Measurements from ENCODE around the gene FBRS.
"Not testable (repeated sequence)": the region's sequence is repeated elsewhere in the genome, so short reads cannot be mapped to it uniquely, and the experiment has no call there.

Gene FBRS

DNA sequence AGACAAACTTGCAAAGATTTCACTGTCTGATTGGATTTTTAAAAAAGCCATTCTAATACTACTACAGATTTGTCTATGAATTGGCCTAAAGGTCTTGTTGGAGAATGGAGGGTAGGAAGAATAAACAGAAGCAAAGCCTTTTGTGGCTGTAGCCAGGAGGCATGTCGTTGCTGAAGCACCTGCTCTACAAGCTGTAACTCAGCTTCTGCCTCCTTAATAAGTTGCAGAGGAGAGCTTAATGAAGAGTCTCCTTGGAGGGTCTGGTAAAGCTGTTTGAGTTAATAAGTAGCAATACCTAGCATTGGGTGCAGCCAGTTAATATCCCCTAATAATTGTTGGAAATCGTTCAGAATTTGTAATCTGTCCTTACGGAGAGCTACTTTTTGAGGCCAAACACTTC, 38.1 kb upstream of the FBRS start:
- no peak for DNase-seq (ENCODE audit: insufficient read length, low spot score)
- TF ChIP-seq, protein P1, sequence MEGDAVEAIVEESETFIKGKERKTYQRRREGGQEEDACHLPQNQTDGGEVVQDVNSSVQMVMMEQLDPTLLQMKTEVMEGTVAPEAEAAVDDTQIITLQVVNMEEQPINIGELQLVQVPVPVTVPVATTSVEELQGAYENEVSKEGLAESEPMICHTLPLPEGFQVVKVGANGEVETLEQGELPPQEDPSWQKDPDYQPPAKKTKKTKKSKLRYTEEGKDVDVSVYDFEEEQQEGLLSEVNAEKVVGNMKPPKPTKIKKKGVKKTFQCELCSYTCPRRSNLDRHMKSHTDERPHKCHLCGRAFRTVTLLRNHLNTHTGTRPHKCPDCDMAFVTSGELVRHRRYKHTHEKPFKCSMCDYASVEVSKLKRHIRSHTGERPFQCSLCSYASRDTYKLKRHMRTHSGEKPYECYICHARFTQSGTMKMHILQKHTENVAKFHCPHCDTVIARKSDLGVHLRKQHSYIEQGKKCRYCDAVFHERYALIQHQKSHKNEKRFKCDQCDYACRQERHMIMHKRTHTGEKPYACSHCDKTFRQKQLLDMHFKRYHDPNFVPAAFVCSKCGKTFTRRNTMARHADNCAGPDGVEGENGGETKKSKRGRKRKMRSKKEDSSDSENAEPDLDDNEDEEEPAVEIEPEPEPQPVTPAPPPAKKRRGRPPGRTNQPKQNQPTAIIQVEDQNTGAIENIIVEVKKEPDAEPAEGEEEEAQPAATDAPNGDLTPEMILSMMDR (IDR thresholded peaks at IDR 0.05; ENCODE audit: insufficient read depth, missing control alignments) = no peak
- FAIRE-seq = no peak

DNA sequence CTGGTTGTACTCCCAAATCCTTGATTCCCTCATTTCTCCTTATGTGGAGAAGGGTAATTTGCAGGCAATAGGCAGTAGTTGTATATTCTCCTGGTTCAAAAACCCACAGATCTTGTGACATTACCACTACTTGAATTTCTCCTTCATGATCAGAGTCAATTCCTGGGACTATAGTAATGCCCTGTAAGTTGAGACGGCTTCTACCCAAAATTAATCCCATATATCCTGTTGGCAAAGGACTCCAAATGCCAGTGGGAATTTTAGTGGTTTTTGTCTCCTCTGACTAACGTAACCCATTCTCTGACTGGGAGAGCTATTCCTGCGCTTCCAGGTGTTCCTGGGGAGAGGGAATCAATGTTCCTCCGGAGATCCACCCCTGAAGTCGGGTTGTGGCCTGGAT, 36.5 kb upstream of the FBRS start:
- FAIRE-seq (no peak), DNase-seq (ENCODE audit: insufficient read length, low spot score) (no peak)
- TF ChIP-seq, protein P1 (IDR thresholded peaks at IDR 0.05; ENCODE audit: insufficient read depth, missing control alignments) = no peak

DNA sequence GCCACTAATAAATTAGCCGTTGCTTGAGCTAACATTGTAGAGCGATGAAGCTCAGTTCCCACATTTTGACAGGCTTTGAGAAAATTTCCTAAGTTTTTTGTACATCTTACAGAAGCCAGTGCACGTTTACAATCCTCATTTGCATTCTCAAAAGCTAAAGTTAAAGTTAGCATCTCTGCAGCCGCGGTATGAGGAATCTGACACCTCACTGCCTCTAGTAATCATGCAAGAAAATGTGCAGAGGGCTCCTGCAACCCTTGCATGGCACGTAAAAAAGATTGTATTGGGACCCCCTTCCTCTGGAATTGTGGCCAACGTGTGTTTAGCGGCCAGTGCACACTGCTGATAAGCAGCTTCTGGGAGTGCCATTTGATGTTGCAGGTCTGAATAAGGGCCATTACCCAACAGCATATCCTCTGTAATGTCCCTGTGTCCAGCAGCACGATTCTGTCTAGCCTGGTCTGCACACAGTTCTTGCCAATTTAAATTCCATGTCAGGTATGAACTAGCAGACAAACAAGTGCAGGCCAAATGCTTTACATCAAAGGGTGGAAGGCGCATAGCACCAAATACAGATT, 35.7 kb upstream of the FBRS start:
- FAIRE-seq = no peak
- TF ChIP-seq, protein P1 (IDR thresholded peaks at IDR 0.05; ENCODE audit: insufficient read depth, missing control alignments) = no peak
- no peak for DNase-seq (ENCODE audit: insufficient read length, low spot score)

DNA sequence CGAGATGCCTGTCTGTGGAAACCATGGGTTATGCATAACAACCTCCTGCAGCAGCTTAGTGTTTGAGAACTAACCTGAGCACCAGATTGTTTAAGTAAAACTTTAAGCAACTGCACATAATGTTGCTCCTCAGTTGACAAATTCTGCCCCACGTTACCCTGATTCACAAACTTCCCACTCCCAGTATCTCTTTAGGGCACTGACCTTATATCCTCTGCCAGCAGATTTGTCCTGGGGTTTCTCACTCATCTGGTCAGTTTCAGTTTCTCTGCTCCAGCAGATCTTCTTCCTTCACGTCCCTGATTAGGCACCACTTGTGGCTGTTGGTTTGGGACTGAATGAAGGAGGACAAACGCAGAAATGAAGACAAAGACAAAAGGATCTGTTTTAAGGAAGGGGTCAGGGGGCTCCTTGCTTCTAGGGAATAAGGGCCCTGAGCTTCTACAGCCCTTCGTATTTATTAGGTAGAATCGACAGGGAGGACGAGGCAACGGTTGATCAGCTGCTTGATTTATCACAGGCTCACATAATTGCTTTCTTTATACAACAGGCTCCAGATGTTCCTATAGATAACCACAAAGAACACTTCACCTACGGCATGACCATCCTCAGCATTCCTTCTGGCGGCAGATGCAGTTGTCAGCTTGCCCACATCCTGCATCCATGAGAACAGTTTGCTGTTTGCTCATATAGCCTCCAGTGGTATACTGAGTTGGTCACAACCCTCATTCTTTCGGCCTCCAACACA, 34.5 kb upstream of the FBRS start:
- no peak for DNase-seq (ENCODE audit: insufficient read length, low spot score)

DNA sequence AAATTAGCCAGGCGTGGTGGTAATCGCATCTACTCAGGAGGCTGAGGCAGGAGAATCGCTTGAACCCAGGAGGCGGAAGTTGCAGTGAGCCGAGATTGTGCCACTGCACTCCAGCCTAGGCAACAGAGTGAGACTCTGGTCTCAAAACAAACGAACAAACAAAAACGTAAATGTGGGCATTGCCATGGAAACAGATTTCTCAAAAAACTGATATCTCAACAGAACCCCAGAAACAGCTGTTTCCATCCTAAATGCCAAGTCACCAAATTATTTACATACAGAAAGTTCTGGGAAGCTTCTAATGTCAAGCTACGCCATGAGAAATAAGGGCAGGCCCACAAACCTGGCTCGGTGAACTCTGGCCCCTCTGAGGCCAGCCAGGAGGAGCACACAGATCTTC, 32.0 kb upstream of the FBRS start:
- FAIRE-seq (no peak), DNase-seq (ENCODE audit: insufficient read length, low spot score) (no peak)
- TF ChIP-seq, protein P1 (IDR thresholded peaks at IDR 0.05; ENCODE audit: insufficient read depth, missing control alignments) = no peak

More for the DNA sequence above, 34.5 kb upstream of the FBRS start:
- TF ChIP-seq, protein P1 (IDR thresholded peaks at IDR 0.05; ENCODE audit: insufficient read depth, missing control alignments) = no peak
- no peak for FAIRE-seq

DNA sequence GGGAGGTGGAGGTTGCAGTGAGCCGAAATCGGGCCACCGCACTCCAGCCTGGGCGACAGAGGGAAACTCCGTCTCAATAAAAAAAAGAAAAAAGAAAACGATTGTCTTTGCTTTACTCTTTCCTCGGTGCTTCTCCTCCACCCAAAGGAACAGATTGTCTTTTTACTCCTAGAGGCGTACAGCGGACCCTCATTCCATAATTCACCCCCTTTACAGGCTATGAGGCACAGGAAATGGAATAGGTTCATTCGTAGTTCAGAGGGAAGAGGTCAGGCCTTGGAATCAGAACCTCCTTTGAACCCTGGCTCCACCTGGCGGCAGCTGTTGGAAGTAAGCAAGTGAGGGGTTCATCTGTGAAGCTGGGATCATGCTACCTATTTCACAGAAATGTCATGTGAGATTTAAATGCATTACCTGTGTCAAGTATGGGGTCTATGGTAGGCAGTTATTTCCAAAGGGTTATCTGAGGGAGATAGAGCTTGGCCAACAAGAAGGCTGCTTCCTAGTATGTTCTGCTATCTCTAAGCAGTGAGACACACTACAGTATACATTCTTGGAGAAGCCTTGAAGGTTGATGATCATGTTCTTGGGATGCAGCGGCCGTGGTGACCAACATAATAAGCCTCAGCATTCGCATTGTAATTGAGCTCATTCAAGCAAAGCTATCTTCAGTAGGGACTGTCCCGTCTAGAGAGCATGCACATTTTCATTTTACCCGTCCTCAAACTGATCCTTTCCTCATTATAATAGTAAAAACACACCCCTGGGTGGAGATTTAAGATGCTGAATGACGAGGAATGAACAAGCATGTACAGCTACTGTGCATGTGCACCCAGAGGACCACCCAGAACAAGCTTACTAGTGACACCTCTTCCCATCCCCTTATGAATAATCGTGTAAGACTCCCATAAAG, 29.3 kb upstream of the FBRS start:
- TF ChIP-seq, protein P1 (IDR thresholded peaks at IDR 0.05; ENCODE audit: insufficient read depth, missing control alignments) = peak; percentile 92
- FAIRE-seq = peak; percentile 51

DNA sequence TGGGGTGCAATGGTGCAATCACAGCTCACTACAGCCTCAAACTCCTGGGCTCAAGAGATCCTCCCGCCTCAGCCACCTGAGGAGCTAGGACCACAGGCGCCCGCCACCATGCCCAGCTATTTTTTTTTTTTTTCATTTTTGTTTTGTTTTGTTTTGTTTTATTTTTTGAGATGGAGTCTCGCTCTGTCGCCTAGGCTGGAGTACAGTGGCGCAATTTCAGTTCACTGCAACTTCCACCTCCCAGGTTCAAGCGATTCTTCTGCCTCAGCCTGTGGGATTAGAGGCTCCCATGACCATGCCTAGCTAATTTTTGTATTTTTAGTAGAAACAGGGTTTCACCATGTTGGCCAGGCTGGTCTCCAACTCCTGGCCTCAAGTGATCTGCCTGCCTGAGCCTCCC, 25.8 kb upstream of the FBRS start:
- FAIRE-seq; DNase-seq (ENCODE audit: insufficient read length, low spot score): not testable (repeated sequence)

More for the DNA sequence above, 29.3 kb upstream of the FBRS start:
- peak; percentile 66 for DNase-seq (ENCODE audit: insufficient read length, low spot score)

Measured in D721Med (cell line).